Muscle of arm (tissue), 14 donors: Measurements from ENCODE around the gene NBPF15. TPM values are rescaled to one million over a fixed set of nuclear protein-coding genes. Genes with fewer than 3 reads are reported as not detected.
"Not testable (repeated sequence)": the region's sequence is repeated elsewhere in the genome, so short reads cannot be mapped to it uniquely, and the experiment has no call there.

Experiments
- DNase-seq: peaks from one replicate; pipeline ENCODE4 v3.0.0-alpha.2; 2013
- long read RNA-seq, 11 donors: transcript quantifications; one replicate each; lab custom pipeline, GENCODE V29; 2026
- polyA plus RNA-seq, 12 donors: library from polyadenylated mRNA; unstranded; fragments of 120-200 nt; gene quantifications; one replicate each; pipeline ENCODE4 v1.2.1, GENCODE V29; 2013; ENCODE audit not compliant: insufficient read length in 12 of 12

The NBPF15 gene, protein sequence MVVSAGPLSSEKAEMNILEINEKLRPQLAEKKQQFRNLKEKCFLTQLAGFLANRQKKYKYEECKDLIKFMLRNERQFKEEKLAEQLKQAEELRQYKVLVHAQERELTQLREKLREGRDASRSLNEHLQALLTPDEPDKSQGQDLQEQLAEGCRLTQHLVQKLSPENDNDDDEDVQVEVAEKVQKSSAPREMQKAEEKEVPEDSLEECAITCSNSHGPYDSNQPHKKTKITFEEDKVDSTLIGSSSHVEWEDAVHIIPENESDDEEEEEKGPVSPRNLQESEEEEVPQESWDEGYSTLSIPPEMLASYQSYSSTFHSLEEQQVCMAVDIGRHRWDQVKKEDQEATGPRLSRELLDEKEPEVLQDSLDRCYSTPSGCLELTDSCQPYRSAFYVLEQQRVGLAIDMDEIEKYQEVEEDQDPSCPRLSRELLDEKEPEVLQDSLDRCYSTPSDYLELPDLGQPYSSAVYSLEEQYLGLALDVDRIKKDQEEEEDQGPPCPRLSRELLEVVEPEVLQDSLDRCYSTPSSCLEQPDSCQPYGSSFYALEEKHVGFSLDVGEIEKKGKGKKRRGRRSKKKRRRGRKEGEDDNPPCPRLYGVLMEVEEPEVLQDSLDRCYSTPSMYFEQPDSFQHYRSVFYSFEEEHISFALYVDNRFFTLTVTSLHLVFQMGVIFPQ
- polyA plus RNA-seq, result 10 to 100 TPM in 11 of 12 donors, not detected in 1; 31.4 to 80.7 (median 47.9) TPM
- long read RNA-seq, donor 1, result 0 reads
- long read RNA-seq, donor 2, result 0 reads
- long read RNA-seq, donor 3, result 0 reads
- long read RNA-seq, donor 4, result 0 reads
- long read RNA-seq, donor 5, partial matches to known transcripts, result 11 of 11 reads
- long read RNA-seq, donor 5, other reads (novel, unspliced or antisense), result 0 of 11 reads
- long read RNA-seq, donor 6, result 0 reads
- long read RNA-seq, donor 7, partial matches to known transcripts, result 5 of 5 reads
- long read RNA-seq, donor 7, other reads (novel, unspliced or antisense), result 0 of 5 reads
- long read RNA-seq, donor 8, partial matches to known transcripts, result 0 of 1 reads
- long read RNA-seq, donor 8, other reads (novel, unspliced or antisense), result 0 of 1 reads
- long read RNA-seq, donor 9, result 0 reads
- long read RNA-seq, donor 10, partial matches to known transcripts, result 6 of 6 reads
- long read RNA-seq, donor 10, other reads (novel, unspliced or antisense), result 0 of 6 reads
- long read RNA-seq, donor 11, result 0 reads

DNA sequence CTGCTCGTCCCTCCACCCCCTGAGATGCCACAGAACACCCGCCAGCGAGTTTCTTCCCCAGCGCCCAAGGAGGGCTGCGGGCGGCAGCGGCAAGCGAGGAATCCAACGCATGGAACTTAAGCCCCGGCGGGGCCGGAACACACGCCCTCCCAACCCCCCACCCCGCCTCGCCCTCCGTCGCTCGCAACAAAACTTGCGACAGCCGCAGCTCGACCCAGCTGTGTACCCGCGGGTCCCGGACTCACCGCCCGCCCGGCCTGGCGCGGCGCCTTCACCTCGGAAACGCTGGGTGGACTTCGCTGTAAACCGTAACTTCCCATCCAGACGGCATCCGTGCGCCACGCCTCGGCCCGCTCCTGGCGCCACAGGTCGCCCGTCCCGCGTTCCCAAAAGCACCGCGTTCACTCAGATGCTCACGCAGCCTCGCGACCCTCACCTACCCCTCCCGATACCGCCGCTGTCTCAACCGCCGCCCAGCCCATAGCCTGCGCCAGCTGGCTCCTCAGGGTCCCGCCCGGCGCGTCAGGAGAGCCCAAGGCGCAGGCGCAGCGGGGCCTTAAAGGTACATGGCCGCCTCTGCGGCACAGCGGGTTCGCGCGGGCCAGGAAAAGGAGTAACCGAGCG, at the start of gene NBPF15:
Gene NBPF15 (minus strand): TSS at position 534 of the 624 bp plus-strand sequence. CDS start 21,666 bp downstream, outside the sequence.
- DNase-seq, result peak; percentile 58

DNA sequence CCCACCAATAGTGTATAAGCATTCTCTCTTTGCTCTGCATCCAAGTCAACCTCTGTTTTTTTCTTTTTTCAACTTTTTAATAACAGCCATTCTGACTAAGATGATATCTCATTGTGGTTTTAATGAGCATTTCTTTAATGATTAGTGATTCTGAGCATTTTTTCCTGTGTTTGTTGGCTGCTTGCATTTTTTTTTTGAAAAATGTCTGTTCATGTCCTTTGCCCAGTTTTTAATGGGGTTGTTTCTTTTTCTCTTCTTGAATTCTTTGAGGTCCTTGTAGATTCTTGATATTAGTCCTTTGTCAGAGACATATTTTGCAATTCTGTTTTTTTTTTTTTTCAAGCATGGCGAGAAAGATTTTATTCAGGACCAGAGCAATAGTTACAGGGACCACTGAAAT, 35.0 kb upstream of the NBPF15 start:
- not testable (repeated sequence) for DNase-seq

DNA sequence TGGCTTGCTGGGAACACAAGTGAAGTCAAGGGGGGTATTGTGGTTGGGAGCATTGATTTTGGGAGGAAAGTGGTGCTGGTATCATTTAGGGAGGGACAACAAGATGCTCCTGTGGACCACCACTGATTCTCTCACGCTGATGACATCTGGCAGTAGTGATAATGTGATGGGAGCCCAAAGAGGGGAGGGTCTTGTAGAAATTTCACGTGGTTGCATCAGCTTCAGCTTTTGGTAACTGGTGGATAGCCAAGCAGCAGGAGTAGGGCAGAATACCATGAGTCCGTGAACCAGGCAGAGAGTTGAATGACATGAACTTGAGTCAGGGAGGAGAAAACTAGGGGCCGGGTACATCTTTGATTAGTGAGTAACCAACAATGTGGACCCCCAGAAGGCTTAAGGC, 32.7 kb upstream of the NBPF15 start:
- not testable (repeated sequence) for DNase-seq

DNA sequence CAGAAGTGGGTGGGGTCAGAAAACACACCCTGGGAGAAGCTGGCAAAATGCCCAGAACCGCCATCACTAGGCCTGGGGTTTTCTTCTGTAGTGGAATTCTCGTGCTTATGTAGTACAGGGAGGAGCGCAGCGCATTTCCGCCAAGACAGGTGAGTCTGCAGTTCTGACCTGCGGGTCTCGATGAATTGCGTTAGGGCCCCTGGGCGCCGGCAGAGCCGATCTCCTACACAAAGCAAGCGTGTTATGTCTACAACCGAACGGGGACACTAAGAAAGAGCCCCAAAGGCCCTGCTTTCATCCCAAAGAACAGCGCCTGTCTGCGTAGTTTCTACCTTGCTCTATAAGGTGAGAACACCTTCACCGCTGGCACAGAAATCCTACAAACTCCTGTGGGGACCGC, 28.9 kb upstream of the NBPF15 start:
- not testable (repeated sequence) for DNase-seq

DNA sequence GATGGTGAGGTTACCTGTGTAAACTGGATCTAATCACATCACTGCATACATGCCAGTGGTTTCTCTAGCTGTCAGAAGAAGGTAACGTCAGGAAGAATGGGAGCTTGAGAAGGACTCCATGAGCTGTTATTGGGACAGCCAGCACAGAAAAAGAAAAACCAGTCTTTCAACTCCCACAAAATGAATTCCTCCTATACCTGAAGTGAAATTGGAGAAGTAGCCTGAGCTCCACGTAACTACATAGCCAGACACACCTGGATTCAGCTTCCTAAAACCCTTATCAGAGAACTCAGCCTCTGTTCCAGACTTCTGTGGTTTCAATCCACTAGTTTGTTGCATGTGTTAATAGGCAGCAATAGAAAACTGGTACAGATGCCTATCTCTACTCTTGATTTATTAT, 25.5 kb upstream of the NBPF15 start:
- DNase-seq, result not testable (repeated sequence)

DNA sequence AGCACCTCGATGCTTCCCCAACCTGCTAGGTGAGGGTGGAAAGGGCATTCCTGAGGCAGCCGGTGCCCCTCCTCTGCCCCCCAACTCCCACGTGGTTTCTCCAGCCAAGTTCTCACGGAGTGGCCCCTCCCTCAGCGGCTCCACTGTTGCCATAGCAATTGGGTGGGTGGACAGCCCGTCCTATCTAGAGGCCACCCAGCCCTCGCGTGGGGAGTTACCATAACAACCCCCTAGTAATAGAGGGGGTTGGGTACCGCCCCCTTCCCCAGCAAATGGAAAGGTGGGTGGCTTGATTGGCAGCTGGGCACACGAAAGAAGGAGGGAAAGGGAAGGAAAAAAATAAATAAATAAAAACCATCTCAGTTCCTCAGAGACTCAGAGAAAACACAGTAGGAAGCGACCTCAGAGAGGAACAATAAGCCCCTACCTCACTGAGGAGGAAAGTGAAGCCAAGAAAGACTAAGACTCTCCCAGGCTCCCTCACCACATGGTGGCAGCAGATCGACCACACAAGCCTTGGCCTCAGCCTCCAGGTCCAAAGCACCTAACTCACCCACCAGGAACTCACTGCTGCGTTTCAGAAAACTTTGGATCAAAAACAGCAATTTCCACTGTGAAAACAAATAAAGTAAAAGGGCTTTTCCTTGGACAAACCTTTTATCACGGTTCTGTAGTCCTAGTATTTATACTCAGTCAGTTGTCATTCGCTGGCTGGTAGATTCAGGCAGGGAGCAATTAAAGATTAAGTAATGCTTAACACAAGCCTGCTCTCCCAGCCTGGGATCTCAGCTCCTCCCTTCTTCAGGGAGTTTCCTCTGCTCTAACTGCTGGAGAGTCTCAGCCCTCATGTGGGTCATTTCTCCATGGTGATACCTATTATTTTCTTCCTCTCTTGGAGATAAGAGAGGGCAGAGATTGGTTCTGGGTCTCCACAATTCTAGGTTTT, 23.9 kb upstream of the NBPF15 start:
- not testable (repeated sequence) for DNase-seq

DNA sequence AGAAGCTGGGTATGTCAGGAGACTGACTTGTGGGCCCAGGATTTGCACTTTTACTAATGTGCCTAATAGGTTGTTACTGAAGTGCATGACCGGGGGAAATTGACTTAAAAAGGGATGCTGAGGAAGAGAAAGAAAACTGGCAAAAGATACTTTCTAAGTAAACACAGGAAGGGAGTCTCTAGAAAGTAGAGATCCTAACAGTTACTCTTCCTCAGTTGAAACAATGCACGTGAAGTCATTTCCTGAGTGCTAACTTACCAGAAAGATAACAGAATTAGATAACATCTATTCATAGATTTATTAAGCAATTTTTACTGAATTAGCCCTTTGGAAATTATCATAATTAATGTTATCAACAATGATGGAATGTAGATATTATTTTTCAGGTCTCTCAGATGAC, 12.4 kb upstream of the NBPF15 start:
- not testable (repeated sequence) for DNase-seq

DNA sequence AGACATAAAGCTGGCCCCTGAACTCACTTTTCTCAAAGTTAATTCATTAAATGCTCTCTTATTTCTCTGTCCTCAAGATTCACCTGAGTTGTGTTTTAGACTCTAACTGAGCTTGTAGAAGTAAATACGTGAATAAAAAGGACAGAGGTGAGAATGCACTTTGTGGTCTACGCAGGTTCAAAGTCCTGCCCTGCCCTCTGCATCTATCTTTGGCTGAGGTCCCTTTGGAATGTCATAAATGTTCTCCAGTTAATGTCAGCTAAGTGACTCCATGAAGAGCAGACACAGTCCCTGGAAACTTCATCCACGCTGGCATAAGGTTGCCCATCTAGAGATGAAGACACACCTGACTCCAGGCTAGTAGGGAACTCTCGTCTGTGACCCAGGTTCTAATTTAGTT, 10.0 kb upstream of the NBPF15 start:
- DNase-seq, result not testable (repeated sequence)

DNA sequence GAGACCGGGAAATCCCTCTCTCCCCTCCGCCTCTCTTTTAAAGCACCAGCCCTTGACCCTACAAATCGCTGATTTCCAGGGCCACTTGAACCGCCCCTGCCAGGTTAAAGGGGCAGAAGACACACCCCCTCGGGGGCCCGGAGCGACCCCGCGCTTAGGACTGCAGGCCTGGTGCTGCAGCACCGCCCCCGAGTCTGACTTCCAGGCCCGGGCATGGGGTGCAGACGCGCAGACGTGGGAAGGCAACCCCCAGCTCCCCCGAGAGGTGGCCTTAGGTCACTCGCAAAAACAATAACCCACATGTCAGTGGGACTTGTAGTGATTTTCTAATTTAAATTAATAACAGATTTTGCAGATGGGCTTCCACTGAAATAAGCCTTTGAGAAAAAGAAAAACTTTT, 309 bp upstream of the NBPF15 start:
- not testable (repeated sequence) for DNase-seq

DNA sequence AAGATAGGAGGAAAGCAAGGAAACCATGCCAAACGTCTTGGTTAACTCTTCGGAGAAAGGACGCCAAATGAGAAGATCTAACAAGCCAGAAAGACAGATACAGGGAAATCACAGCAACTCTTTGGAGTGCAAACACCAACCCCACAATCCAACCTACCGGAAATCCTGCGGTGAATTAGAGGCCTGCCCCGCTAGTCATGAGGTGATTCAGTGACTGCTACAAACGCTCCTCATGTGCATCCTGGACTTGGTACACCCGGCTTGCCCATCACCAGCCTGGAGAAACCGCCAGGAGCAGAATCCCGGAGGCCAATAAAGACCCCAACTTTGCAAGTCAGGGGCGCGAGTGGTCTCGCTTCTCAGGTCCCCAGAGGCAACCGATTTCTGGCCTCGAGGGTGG, 783 bp downstream of the NBPF15 start:
- not testable (repeated sequence) for DNase-seq

DNA sequence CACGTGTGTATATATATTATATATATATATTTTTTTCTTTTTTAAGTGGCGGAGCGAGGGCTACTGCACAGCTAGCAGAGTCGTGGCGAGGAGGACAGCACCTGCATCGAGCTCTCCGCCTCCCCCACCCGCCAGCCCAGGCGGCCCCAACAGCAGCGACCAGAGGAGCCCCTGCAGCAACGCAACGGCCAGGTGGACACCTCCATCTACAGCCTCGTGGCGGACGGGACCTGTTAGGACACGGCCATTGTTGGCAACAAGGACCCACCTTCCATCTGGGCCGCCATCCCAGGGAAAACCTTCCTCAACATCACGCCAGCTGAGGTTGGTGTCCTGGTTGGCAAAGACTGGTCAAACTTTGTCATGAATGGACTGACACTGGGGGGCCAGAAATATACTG, 19.1 kb downstream of the NBPF15 start:
- DNase-seq, result not testable (repeated sequence)

DNA sequence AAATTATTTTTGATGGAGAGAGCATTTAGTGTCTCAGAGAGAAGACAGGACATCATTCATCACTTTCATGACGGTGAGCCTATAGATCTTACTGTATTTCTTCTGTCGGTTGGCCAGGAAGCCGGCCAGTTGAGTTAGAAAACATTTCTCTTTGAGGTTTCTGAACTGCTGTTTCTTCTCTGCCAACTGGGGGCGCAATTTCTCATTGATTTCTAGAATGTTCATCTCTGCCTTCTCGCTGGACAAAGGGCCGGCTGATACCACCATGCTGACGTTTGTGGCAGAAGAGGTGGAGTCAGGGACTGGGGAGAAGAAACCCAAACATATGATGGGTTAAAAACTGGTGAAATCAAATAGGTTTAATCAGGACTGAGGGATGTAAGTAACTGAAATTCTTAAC, 21.7 kb downstream of the NBPF15 start:
- DNase-seq, result not testable (repeated sequence)

DNA sequence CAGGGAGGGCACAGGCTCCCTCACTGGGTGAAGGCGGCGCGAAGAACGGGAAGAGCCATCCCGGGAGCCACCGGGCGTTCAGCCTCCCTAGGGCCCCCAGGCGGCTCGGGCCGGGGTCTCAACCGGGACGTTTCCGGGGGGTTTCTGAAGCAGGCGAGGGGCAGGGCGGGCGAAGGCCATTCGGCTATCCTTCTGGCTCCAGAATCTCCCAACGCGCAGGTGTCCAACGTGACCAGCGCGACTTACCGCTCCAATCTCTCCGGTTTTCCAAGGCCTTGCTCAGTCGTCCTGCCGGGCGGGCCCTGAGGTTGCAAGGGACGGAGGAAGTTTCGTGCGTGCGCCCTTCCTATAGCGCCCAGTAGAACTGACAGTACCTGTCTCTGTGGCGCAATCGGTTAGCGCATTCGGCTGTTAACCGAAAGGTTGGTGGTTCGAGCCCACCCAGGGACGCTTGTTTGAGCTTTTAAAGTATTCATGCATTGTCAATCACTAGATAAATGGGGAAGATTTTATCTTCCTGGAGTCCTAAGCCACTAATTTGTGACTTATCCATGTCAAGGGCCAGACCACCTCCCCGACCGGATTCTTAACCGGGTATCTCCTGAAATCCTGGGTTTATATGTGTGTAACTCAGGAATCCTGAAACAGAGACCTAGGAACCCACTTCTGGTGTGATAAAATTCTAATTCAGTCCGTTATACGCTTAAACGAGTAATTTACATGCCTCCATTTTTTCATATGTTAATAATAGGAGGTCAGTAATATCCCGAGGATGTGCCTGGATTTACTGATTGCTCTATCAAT, 42.4 kb downstream of the NBPF15 start:
- peak; percentile 21 for DNase-seq

DNA sequence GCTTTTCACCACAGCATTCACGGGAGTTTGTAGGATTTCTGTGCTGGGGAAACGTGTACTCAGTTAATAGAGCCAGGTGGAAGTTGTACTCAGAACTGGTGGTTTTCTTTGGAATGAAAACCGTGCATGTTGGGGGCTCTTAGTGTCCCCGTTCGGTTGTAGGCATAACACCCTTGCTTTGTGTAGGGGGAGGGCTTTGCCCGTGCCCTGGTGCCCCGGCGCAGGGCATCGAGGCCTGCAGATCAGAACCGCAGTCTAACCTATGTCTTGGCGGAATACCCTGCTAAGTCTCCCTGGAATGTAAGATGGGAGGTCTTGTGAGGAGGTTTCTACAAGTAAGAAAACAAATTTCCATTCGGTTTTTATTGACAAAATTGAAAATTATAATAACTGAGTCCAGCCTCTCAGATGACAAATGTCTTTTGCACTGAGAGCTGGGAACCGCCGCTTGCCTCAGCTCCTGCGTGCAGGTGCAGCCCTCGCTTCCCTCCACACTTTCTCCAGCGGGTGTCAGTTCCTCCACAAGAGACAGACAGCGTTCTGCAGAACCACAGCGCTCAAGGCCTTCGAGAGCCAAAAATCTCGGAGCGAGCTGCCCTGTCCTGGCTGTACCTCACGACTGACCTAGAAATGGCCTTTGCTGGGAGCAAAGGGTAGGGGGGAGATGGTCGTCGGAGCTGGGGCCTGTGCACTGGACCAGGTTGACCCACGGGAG, 47.9 kb downstream of the NBPF15 start:
- not testable (repeated sequence) for DNase-seq

DNA sequence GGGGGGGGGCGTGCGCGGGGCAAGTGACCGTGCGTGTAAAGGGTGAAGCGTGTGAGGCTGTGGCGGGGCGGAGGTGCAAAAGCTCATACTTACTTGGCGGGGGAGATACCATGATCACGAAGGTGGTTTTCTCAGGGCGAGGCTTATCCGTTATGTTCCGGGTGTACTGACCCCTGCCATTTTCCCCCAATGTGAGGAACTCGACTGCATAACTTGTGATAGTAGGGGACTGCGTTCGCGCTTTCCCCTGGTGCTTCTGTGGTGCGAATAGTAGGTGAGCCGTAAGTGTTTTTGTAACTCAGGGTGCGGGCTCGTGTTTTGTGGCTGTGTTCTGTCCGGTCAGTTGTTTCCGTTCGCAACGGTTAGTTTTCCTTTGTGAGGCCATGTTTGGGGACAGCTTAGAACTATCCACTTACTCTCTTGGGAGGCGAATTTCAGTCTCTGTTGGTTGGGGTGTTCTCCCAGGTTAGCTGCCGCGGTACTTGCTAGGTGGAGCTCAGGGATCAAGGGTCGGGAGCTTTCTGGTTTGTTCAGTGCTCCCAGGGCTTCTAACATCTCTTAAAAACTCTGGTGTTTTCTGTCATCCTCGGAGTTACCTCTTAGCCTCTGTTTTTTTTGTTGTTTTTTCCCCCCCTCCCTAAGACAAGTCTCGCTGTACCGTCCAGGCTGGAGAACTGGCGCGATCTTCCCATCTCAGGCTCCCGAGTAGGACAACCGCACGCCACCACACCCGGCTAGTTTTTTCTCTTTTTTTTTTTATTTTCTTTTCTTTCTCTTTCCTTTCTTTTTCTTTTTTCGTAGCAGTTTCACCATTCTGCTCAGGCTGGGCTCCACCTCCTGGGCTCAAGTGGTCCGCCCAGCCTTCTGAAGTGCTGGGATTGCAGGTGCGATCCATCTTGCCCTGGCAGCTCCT, 48.7 kb downstream of the NBPF15 start:
- DNase-seq, result peak; percentile 87

DNA sequence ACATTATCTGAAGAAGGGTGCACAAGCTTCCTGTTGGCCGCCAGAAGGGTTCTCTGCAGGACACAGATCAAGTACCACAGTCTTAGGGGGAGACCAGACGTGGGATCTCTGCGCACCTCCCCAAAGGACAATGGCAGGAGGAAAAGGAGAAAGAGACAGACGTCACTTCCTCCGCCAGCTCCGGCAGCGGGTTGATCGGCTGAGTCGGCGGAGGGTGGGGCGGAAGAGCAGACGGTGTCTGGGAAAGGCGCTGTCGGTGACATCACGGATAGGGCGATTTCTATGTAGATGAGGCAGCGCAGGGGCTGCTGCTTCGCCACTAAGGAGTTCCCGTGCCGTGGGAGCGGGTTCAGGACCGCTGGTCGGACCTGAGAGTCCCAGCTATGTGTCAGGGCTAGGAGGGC, 49.4 kb downstream of the NBPF15 start:
- peak; percentile 68 for DNase-seq

DNA sequence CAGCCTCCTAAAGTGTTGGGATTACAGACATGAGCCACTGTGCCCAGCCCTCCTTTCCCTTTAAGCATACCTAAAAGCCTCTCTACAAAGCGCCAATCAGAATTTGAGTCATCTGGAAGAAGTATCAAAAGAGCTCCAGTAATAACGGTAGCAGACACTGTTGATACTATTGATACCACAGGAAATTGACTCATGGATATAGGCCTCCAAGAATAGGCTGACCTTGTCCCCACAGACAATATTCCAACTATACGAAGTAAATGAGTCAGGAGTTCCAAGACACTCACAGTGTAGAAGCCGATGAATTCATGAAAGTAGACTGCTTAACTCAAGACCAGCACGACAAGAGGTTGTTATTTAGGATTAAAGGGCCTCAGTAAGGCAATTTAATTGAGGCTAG, 58.7 kb downstream of the NBPF15 start:
- DNase-seq, result not testable (repeated sequence)

DNA sequence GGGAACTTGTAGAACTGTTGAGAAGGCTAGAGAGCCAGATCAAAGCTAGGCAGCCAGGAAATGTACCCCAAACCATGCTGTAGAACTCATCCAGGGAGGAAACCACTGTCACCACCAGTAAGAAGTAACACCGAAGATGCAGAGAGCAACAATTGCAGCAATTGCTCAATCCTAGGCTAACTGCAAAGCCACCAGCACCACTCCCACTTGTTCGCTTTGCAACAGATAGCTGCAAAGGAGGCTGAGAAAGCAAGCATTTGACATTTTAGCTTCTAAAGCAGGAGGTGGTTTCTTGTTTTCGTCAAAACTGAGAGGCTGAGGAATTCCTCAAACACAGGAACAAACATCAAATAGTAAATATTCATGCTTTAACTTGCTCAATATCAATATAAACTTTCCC, 89.8 kb downstream of the NBPF15 start:
- DNase-seq, result not testable (repeated sequence)
